ENCODE data around the gene MPRIP. TPM values are rescaled to one million over a fixed set of nuclear protein-coding genes. Genes with fewer than 3 reads are reported as not detected.

MPRIP gene
- polyA plus RNA-seq, 1 donor (not counting 4 experiments of a cell fraction or from before 2014, with no cell fraction given), result 113 TPM

GRCh38 chr17:17073581-17074403 is 31.5 kb downstream of the MPRIP start:
- Histone ChIP-seq H3K27me3 (ENCODE audit: control insufficient read depth, extremely low read depth, insufficient read depth, low read length) (no peaks in the 10 kb centered on the region), H3K4me2 (ENCODE audit: control insufficient read depth, extremely low read depth, insufficient read depth, low read depth, low read length) (peak overlapping the region; percentile 77), H2AFZ (ENCODE audit: control insufficient read depth, low read length) (no peak overlapping the region), H3K79me2 (ENCODE audit: control insufficient read depth, insufficient read depth, low read length) (peaks cover 96% of the 10 kb centered on the region), H3K27ac (ENCODE audit: control insufficient read depth, insufficient read depth, low read length) (peak overlapping the region; percentile 80), H3K9me1 (ENCODE audit: control insufficient read depth, extremely low read depth, insufficient read depth, low read length) (peaks cover 16% of the 10 kb centered on the region), H3K9me3 (ENCODE audit: control insufficient read depth, low read depth, low read length) (no peaks in the 10 kb centered on the region), H3K36me3 (ENCODE audit: control insufficient read depth in 2 of 2, extremely low read depth in 1 of 2, insufficient read depth in 2 of 2, low read length in 2 of 2) (peaks cover 22 to 49% of the 10 kb centered on the region in 2 experiments), H3K9ac (ENCODE audit: control insufficient read depth, extremely low read depth, insufficient read depth, low read length) (peak overlapping the region; percentile 62), H4K20me1 (ENCODE audit: control insufficient read depth, extremely low read depth, insufficient read depth, low read length) (peaks cover 46% of the 10 kb centered on the region), H3K4me1 (ENCODE audit: control insufficient read depth, extremely low read depth, insufficient read depth, low read length) (peaks cover 49% of the 10 kb centered on the region), H3K4me3 (ENCODE audit: control insufficient read depth in 2 of 3, extremely low read depth in 1 of 3, insufficient read depth in 2 of 3, low read depth in 1 of 3, low read length in 3 of 3) (no peak overlapping the region)
- no peak for TF ChIP-seq CTCF (optimal IDR thresholded peaks at IDR 0.05 in 1 of 3, IDR thresholded peaks at IDR 0.05 in 1 of 3, conservative IDR thresholded peaks at IDR 0.05 in 1 of 3; ENCODE audit: extremely low read depth in 1 of 3, insufficient read depth in 2 of 3, low read length in 3 of 3)
- no peak for TF ChIP-seq EZH2 (IDR thresholded peaks at IDR 0.05; ENCODE audit: low read length)
- peak; percentile 79 for FAIRE-seq
- dilution Hi-C loops (cut with MboI; ENCODE audit: extremely low pct_ligation_motif_present, low sequenced_read_pairs), result no loop called here
- no peak for DNase-seq (ENCODE audit: low read depth, low spot score)

- Histone ChIP-seq H3K79me2 (ENCODE audit: control insufficient read depth, insufficient read depth, low read length) (peaks cover 97% of the 10 kb centered on the region), H4K20me1 (ENCODE audit: control insufficient read depth, extremely low read depth, insufficient read depth, low read length) (peaks cover 50% of the 10 kb centered on the region), H3K4me2 (ENCODE audit: control insufficient read depth, extremely low read depth, insufficient read depth, low read depth, low read length) (peak overlapping the region; percentile 77), H3K9ac (ENCODE audit: control insufficient read depth, extremely low read depth, insufficient read depth, low read length) (peak overlapping the region; percentile 62), H3K36me3 (ENCODE audit: control insufficient read depth in 2 of 2, extremely low read depth in 1 of 2, insufficient read depth in 2 of 2, low read length in 2 of 2) (peaks cover 28 to 63% of the 10 kb centered on the region in 2 experiments), H3K27ac (ENCODE audit: control insufficient read depth, insufficient read depth, low read length) (peak overlapping the region; percentile 80), H2AFZ (ENCODE audit: control insufficient read depth, low read length) (no peak overlapping the region), H3K9me3 (ENCODE audit: control insufficient read depth, low read depth, low read length) (no peaks in the 10 kb centered on the region), H3K27me3 (ENCODE audit: control insufficient read depth, extremely low read depth, insufficient read depth, low read length) (no peaks in the 10 kb centered on the region), H3K9me1 (ENCODE audit: control insufficient read depth, extremely low read depth, insufficient read depth, low read length) (peaks cover 16% of the 10 kb centered on the region), H3K4me3 (ENCODE audit: control insufficient read depth in 2 of 3, extremely low read depth in 1 of 3, insufficient read depth in 2 of 3, low read depth in 1 of 3, low read length in 3 of 3) (peak overlapping the region in 2 of 3 experiments; percentile 12 to 24), H3K4me1 (ENCODE audit: control insufficient read depth, extremely low read depth, insufficient read depth, low read length) (peaks cover 49% of the 10 kb centered on the region)
- dilution Hi-C loops (cut with MboI; ENCODE audit: extremely low pct_ligation_motif_present, low sequenced_read_pairs), result no loop called here
- DNase-seq (ENCODE audit: low read depth, low spot score), result no peak
- no peak for TF ChIP-seq EZH2 (IDR thresholded peaks at IDR 0.05; ENCODE audit: low read length)
- no peak for TF ChIP-seq CTCF (optimal IDR thresholded peaks at IDR 0.05 in 1 of 3, IDR thresholded peaks at IDR 0.05 in 1 of 3, conservative IDR thresholded peaks at IDR 0.05 in 1 of 3; ENCODE audit: extremely low read depth in 1 of 3, insufficient read depth in 2 of 3, low read length in 3 of 3)
- FAIRE-seq, result peak; percentile 93
Measured at GRCh38 chr17:17075125-17075781, 33.0 kb downstream of the MPRIP start.
